ENCODE results near the gene MESP2. TPM values are rescaled to one million over a fixed set of nuclear protein-coding genes. Genes with fewer than 3 reads are reported as not detected.

The MESP2 gene
- 0.52 and 1.9 TPM in 2 replicates for total RNA-seq

GRCh38 chr15:89776274-89777072 is at the start of gene MESP2:
MESP2 (plus strand) TSS chr15:89776332; CDS start chr15:89776358, 26 bp downstream.

GRCh38 chr15:89750560-89751542 is 25.3 kb upstream of the MESP2 start, which contains the start of gene MESP1:
MESP1 (minus strand) TSS chr15:89751249; CDS start chr15:89751231, 18 bp downstream.

Other genes with a start within 250 kb of the MESP2 start
- 0.09 and 0.32 TPM in 2 replicates for gene TICRR, start 200.9 kb upstream of the MESP2 start, total RNA-seq
- gene KIF7, start 120.9 kb upstream of the MESP2 start, total RNA-seq = 13.4 and 15.1 TPM in 2 replicates
- 0.26 TPM in 1 of 2 replicates, not detected in the other for gene PLIN1, start 97.0 kb upstream of the MESP2 start, total RNA-seq
- 8.5 and 10.8 TPM in 2 replicates for gene PEX11A, start 85.6 kb upstream of the MESP2 start, total RNA-seq
- gene WDR93, start 85.5 kb upstream of the MESP2 start, total RNA-seq = 0.09 and 0.16 TPM in 2 replicates
- 0.17 and 0.79 TPM in 2 replicates for gene MESP1, start 25.1 kb upstream of the MESP2 start, total RNA-seq
- gene ANPEP, start 38.5 kb downstream of the MESP2 start, total RNA-seq = 30.3 and 62.4 TPM in 2 replicates
- gene AP3S2, start 117.7 kb downstream of the MESP2 start, total RNA-seq = 23.6 and 55.5 TPM in 2 replicates
- 11.3 and 11.8 TPM in 2 replicates for gene ARPIN, start 136.6 kb downstream of the MESP2 start, total RNA-seq
- 6.4 and 6.5 TPM in 2 replicates for gene ZNF710, start 225.0 kb downstream of the MESP2 start, total RNA-seq

Data from bronchial smooth muscle cell (primary cell).